ENCODE measurements around the gene RPP40. TPM values are rescaled to one million over a fixed set of nuclear protein-coding genes. Genes with fewer than 3 reads are reported as not detected.

Gene RPP40
- total and polyA plus RNA-seq, 3 donors from 2014 or later: 8.0 to 14.5 (median 10.8) TPM

DNA sequence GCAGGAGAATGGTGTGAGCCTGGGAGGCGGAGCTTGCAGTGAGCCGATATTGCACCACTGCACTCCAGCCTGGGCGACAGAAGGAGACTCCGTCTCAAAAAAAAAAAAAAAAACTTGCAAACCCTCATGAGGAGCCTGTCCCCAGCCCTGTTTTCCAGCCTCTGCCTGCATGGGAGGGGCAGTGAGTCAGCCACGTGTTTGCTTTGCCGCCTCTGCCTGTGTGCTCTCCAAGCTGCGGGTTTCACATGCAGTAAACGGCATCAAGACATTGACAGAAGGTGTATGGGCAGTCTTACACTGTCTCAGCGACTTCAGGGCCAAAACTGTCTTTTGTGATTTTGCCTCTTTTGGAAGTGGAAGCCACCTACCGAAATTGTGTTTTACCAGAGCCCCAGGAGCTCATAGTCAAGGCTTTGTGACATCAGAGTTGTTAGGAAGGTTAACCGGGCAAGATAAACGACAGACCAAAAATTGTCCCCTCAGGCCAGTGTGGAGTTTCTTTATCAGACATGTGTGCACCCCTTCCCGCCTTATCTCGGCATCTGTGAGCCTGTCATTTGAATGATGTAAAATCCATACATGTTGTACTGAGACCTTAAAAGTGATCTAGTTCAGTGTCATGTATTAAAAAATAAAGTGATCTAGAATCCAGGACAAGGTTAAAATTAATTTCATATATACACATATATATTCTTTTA, 52.9 kb downstream of the RPP40 start:
- no peak for DNase-seq
- H3K27me3 ChIP-seq: no peaks in the 10 kb centered on the region
- no peak overlapping the region for H3K27ac ChIP-seq
- no peaks in the 10 kb centered on the region for H3K36me3 ChIP-seq (ENCODE audit: low read depth, missing control alignments)
- H3K4me3 ChIP-seq: no peak overlapping the region
- TF ChIP-seq POLR2A (IDR thresholded peaks at IDR 0.05) (no peak), CTCF (IDR thresholded peaks at IDR 0.05) (no peak)
- WGBS, 2 donors: 89 to 90% methylated on average over 14 of the region's 14 CpGs
- no peaks in the 10 kb centered on the region for H3K4me1 ChIP-seq
- H3K9me3 ChIP-seq: no peaks in the 10 kb centered on the region
- intact Hi-C loops (cut with DNase I; ENCODE audit: low total_unique reads): no loop called here

- H3K4me1 ChIP-seq: no peaks in the 10 kb centered on the region
- no peak overlapping the region for H3K27ac ChIP-seq
- no peak for DNase-seq
- 90 to 97% methylated on average over 11 of the region's 11 CpGs for WGBS, 2 donors
- no peak overlapping the region for H3K4me3 ChIP-seq
- intact Hi-C loops (cut with DNase I; ENCODE audit: low total_unique reads): no loop called here
- no peaks in the 10 kb centered on the region for H3K9me3 ChIP-seq
- H3K27me3 ChIP-seq: no peaks in the 10 kb centered on the region
- H3K36me3 ChIP-seq (ENCODE audit: low read depth, missing control alignments): no peaks in the 10 kb centered on the region
- TF ChIP-seq CTCF (IDR thresholded peaks at IDR 0.05) (no peak), POLR2A (IDR thresholded peaks at IDR 0.05) (no peak)
Measured at GRCh38 chr6:4950076-4950475, 53.8 kb downstream of the RPP40 start.

- no peak for TF ChIP-seq POLR2A (IDR thresholded peaks at IDR 0.05)
- Histone ChIP-seq H3K4me3 (no peak overlapping the region), H3K4me1 (no peaks in the 10 kb centered on the region), H3K9me3 (no peaks in the 10 kb centered on the region), H3K27ac (no peak overlapping the region), H3K36me3 (ENCODE audit: low read depth, missing control alignments) (no peaks in the 10 kb centered on the region), H3K27me3 (no peaks in the 10 kb centered on the region)
- 92 to 93% methylated on average over 15 of the region's 15 CpGs for whole genome bisulfite sequencing, 2 donors
- intact Hi-C loops (cut with DNase I; ENCODE audit: low total_unique reads): no loop called here
- no peak for DNase-seq
Measured at GRCh38 chr6:4948781-4949450, 54.9 kb downstream of the RPP40 start.

DNA sequence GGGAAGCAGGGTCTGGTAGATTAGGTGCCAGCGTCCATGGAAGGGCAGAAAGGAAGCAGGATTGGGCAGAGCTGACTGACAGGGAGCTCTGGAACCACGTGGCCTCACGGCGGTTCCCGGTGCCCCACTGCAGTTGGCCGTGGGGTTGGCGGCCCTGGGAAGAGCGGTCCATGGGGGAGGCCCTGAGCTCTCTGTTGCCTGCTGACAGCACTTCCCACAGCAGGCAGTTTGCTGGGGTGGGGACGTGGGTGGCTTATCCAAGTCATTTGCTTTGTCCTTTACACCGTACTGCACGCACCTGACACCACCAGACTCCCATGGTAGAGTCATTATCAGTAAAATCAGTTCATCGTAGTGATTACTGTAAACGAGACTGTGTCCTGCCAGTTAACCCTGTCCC, 56.1 kb downstream of the RPP40 start:
- H3K27me3 ChIP-seq: no peaks in the 10 kb centered on the region
- no peaks in the 10 kb centered on the region for H3K4me1 ChIP-seq
- H3K4me3 ChIP-seq: no peak overlapping the region
- intact Hi-C loops (cut with DNase I; ENCODE audit: low total_unique reads): no loop called here
- no peaks in the 10 kb centered on the region for H3K9me3 ChIP-seq
- no peaks in the 10 kb centered on the region for H3K36me3 ChIP-seq (ENCODE audit: low read depth, missing control alignments)
- WGBS, 2 donors: 82 to 91% methylated on average over 13 of the region's 13 CpGs
- no peak for DNase-seq
- H3K27ac ChIP-seq: no peak overlapping the region
- TF ChIP-seq POLR2A (IDR thresholded peaks at IDR 0.05): no peak
- no peak for TF ChIP-seq CTCF (IDR thresholded peaks at IDR 0.05)

DNA sequence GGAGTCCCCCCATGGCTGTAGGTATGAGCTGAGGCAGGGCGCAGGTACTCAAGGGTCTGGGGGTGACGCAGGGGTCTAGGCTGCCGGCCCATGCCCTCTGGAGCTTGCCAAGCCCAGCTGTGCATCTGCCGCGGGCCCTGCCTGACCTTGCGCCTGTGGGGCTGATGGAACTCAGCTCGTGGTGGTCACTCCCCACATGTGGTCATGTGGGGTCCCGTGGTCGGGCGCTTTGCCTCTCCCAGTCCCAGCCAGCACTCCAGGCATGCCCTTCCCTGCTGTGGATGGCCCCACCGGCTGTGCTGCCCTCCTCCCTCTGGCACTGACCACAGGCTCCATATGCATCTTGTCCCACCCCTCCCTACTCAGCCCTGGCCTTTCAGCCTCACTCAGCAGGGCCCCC, 57.3 kb downstream of the RPP40 start:
- H3K4me1 ChIP-seq: peaks cover 4% of the 10 kb centered on the region
- WGBS, 2 donors: 91 to 94% methylated on average over 4 to 11 of the region's 11 CpGs
- H3K36me3 ChIP-seq (ENCODE audit: low read depth, missing control alignments): no peaks in the 10 kb centered on the region
- intact Hi-C loops (cut with DNase I; ENCODE audit: low total_unique reads): no loop called here
- H3K27me3 ChIP-seq: no peaks in the 10 kb centered on the region
- no peaks in the 10 kb centered on the region for H3K9me3 ChIP-seq
- no peak overlapping the region for H3K27ac ChIP-seq
- DNase-seq: no peak
- no peak for TF ChIP-seq POLR2A (IDR thresholded peaks at IDR 0.05)
- TF ChIP-seq CTCF (IDR thresholded peaks at IDR 0.05): no peak
- H3K4me3 ChIP-seq: no peak overlapping the region

Other genes starting within 250 kb of the RPP40 start
- gene CDYL, start 227.6 kb downstream of the RPP40 start, total RNA-seq: 10 to 100 TPM; 46.3 to 72.8 TPM
- gene CDYL, start 227.6 kb downstream of the RPP40 start, polyA plus RNA-seq (ENCODE audit: insufficient read depth, low read depth, low replicate concordance): 26.8 TPM
- 1 to 10 TPM in 1 of 2 donors, under 1 TPM in 1; 0.93 to 1.3 TPM for gene PPP1R3G, start 81.3 kb upstream of the RPP40 start, total RNA-seq
- gene PPP1R3G, start 81.3 kb upstream of the RPP40 start, polyA plus RNA-seq (ENCODE audit: insufficient read depth, low read depth, low replicate concordance): 0.55 TPM